Stimulated activated CD4-positive, alpha-beta T cell treated with anti-CD3 and anti-CD28 coated beads, Interleukin-15, amount 100 ng/mL, for 1 hour (primary cell): Measurements from ENCODE around the gene TGM2.
"Not testable (repeated sequence)": the region's sequence is repeated elsewhere in the genome, so short reads cannot be mapped to it uniquely, and the experiment has no call there.

ENCODE experiments used
- DNase-seq, 2 donors: peaks; one replicate each; pipeline ENCODE4 v3.0.0-alpha.2; 2020; ENCODE audit warnings: low read depth in 1 of 2, low spot score in 1 of 2

TGM2 gene

DNA sequence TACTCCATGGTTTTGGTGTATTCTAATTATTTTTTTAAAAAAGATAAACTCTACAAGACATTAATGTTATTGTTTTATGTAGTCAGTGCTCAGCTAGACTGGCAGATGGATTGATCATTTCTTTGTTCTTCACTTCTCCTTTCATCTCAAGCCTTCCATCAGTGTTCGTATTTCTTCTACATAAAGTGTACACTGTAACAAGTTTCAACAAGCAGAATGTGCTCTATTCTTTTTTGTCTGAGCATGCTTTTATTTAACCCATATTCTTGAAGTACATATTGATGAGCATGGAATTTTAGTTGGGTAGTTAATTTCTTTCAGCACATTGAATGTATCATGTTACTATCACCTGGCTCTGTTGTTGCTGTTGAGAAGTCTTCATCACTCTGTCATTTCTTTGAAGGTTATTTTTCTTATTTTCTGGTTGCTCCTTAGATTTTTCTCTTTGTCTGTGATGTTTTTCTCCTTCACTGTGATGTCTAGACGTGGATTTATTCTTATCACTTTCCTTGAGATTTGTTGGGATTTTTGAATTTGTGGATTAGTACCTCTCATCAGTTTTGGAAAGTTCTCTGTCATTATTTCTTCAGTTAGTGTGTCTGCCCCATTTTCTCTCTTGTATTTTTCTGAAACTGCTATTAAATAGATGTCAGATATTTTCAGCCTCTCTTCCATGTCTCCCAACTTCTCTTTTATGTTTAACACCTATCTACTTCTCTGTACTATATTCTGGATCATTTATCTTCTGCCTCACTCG lies 48.5 kb downstream of the TGM2 start:
- DNase-seq = no peak

GRCh38 chr20:38115896-38116295 lies 49.2 kb downstream of the TGM2 start:
- DNase-seq = no peak

DNA sequence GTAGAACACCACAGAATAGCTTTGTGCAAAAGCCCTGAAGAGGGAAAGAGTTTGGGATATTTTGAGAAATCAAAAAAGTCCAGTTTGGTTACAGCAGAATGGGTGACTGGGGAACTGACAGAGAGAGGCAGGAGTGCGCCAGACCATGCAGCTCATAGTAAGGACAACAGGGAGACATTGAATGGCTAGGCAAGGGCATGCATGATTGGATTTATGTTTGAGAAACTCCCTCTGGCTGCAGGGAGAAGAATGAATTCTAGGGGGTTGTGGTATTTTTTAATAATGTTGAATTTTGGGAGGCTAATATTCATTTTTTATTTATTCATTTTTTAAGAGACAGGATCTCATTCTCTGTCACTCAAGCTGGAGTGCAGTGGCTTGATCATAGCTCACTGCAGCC lies 49.9 kb downstream of the TGM2 start:
- DNase-seq = no peak

GRCh38 chr20:38114353-38114791 lies 50.7 kb downstream of the TGM2 start:
- DNase-seq = no peak

DNA sequence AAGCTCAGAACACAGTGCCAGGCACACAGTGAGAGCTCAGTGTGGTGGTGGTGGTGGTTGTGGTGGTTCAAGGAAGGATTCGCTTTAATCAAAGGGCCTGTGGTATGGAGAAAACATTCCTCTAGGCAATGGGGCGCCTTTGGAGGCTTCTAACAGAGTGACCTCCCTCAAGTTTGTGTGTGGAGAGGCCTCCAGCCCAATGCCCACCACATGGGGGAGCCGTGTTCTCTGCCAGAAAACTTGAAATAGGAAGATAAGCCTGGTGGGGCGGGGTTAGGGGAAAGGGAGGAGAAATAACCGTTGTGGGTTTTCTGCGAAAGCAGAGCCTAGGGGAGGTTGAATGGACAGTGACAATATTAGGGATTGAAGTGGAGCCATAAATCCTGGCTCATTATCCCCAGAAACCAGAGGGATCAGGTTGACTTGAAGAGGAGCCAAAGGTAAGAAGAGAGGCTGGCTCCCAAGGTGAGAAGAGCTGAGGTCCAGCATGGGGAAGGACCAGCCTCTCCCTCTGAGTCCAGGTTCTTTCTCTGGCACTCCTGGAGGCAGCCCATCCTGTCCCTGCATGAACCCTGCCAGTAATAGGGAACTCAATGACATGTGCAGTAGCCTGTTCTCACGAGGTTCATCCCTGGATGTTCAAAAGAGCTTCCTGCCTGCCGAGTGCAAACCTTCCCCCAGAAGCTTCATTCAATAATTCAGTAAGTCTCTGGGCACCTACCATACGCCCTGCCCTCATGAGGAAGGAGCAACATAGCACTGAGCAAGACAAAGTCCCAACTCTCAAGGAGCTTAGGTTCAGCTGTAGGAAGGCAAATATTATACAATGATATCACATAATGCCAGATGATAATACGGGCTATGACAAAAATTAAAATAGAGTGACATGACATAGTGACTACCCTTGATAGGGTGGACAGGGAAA lies 51.4 kb downstream of the TGM2 start:
- no peak for DNase-seq

GRCh38 chr20:38112930-38113294 lies 52.2 kb downstream of the TGM2 start:
- no peak for DNase-seq

DNA sequence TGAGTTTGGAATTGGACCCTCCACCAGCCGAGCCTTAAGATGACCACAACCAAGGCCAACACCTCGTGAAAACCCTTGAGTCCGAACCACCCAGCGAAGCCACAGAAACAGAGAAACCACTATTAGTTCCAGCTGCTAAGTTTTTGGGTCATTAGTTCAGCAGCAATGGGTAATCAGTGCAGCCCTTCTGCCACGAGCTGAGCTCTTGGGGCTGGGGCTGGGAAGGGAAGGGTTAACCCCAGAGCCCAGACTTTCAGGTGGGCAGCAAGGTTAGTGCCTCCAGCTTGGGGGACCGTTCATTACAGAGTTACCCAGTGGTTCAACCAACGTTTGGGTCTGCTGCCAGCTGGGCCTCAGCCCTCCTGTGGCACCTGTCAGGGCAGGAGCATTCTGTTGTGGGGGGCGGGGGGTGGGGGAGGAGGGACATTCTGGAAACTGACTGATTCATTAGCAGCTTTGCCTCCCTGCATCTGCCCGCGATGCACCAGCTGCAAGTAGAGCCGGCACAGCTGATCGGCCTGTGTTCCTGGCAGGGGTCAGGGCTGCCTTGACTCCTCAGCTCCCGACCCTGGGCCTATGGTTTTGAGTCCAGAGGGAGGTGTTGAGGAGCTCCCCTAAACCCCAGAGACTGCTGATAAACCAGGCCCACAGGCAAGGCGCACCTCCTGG lies 52.7 kb downstream of the TGM2 start:
- DNase-seq = no peak

- no peak for DNase-seq
These were observed 53.5 kb downstream of the TGM2 start for GRCh38 chr20:38111366-38112232.

- no peak for DNase-seq
These were observed 54.4 kb downstream of the TGM2 start for GRCh38 chr20:38110525-38111178.

GRCh38 chr20:38109591-38110524 lies 55.2 kb downstream of the TGM2 start:
- DNase-seq = no peak

DNA sequence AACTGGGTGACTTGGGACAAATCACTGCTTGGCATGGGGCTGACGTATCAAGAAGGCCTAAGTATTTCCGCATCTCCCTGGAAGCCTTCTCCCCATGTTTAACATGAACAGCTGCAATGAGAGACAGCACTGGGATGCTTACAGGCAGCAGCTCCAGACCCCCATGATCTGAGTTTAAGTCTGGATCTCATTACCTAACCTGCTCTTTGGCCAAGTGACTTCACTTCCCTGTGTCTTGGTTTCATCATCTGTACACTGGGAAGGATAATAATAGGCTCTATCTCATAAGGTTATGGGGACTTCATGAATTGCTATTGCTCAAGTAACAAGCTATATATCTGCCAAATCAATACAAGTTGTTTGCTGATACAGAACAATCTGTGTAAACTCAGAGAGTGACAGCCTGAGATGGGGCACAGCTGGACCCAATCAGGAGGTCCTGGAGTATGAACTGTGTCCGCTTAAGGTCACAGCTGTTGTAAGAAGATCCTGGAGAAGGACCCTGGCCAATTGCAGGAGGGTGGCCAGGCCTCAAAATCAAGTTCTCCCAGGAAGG lies 56.0 kb downstream of the TGM2 start:
- no peak for DNase-seq

DNA sequence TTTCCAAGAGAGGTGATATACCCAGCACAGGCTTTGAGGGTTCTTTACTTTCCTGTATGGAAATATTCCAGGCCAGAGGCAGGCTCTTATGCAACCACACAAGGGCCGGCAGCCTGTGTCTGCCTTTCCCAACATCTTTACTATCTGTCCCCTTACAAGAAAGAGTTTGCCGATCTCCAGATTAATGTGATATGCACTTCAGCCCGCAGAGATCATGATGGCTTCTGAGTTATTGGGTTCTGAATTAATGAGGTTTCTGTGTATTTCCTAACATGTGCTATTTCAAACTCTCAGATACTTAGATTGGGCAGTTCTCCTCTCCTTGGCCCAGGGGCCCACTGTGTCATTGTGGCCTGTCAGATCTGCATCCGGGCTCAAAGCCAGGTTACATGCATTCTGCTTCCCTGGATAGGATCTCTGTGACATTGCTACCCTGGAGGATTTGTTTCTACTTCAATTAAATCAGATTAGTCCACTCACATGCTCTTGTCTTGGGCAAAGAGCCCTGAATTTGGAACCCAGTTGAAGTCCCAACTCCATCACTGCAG lies 56.6 kb downstream of the TGM2 start:
- no peak for DNase-seq

- DNase-seq = not testable (repeated sequence)
These were observed 57.2 kb downstream of the TGM2 start for GRCh38 chr20:38107916-38108315.

- DNase-seq = not testable (repeated sequence)
These were observed 57.7 kb downstream of the TGM2 start for GRCh38 chr20:38107386-38107785.

DNA sequence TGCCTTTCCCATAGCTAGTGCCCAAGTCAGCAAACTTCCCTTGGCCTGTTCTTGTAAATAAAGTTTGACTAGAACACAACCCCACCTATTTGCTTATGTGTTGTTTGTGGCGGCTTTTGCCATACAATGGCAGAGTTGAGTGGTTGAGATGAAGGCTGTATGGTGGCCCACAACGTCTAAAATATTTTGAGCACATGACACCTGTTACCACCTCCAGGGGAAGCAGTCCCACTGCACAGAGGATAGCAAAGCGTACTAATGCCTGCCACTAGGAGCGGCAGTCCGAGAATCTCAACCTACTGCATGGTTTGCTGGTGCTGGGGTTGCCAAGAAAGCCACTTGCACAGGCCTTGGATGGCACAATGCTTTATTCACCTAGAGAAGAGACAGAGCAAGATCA lies 58.6 kb downstream of the TGM2 start:
- DNase-seq = no peak

DNA sequence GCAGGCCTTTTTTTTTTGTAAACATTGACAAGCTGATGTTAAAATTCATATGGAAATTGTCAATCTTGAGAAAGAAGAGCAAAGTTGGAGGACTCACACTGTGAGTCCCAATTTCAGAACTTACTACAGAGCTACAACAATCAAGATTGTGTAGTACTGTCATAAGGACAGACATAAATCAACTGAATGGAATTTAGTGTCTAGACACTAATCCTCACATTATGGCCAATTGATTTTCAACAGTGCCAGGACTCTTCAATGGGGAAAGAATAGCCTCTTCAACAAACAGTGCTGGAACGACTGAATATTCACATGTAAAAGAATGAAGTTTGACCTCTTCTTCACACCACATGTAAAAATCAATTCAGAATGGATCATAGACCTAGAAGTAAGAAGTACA lies 60.8 kb downstream of the TGM2 start:
- DNase-seq = no peak

GRCh38 chr20:38102206-38102605 lies 62.9 kb downstream of the TGM2 start:
- not testable (repeated sequence) for DNase-seq

DNA sequence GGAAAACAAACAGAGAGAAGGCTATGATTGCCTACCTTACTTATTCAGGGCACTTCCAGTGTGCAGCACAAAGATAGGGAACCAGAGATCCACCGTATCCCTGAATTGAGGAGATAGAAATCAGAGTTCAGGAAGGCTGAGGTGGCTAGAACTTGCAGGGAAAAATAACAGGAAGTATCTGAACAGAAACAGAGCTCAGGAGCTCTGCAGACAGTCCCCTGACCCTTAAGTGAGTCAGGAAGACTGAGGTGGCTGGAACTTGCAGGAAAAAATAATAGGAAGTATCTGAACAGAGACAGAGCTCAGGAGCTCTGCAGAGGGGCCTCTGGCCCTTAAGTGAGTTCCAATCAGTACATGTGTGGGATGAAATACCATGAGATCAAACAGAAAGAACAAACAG lies 66.1 kb downstream of the TGM2 start:
- no peak for DNase-seq
